MM.1S (cell line): ENCODE measurements around the gene DECR2.

Experiments
- DNase-seq: peaks from one replicate; pipeline ENCODE4 v3.0.0-alpha.2; 2015
- H2AFZ ChIP-seq: fragments of 300-600 bp; sonication (generic); 2 replicates; pipeline ENCODE4 v1.6.0; 2016; ENCODE audit warnings: antibody characterized with exemption, low read length
- H3F3A ChIP-seq: fragments of 300-600 bp; sonication (generic); 2 replicates; pipeline ENCODE4 v1.6.1; 2016; ENCODE audit warnings: mild to moderate bottlenecking, antibody characterized with exemption, low read length, moderate library complexity, mixed read lengths; ENCODE audit not compliant: insufficient read depth
- H3K27ac ChIP-seq: fragments of 300-600 bp; sonication (generic); 2 replicates; pipeline ENCODE4 v1.5.1; 2016; ENCODE audit warnings: mild to moderate bottlenecking, low read length
- H3K27me3 ChIP-seq: fragments of 300-600 bp; sonication (generic); replicated peaks from 2 replicates; pipeline ENCODE4 v1.6.0; 2016; ENCODE audit warnings: low read length; ENCODE audit not compliant: insufficient read depth
- H3K36me3 ChIP-seq: fragments of 300-600 bp; sonication (generic); replicated peaks from 2 replicates; pipeline ENCODE4 v1.6.1; 2016; ENCODE audit warnings: mild to moderate bottlenecking, low read length, mixed read lengths; ENCODE audit not compliant: insufficient read depth
- H3K4me1 ChIP-seq: fragments of 300-600 bp; sonication (generic); 2 replicates; pipeline ENCODE4 v1.6.1; 2016; ENCODE audit warnings: low read length, mixed read lengths
- H3K4me2 ChIP-seq: fragments of 300-600 bp; sonication (generic); 2 replicates; pipeline ENCODE4 v1.6.0; 2016; ENCODE audit warnings: low read depth, low read length
- H3K4me3 ChIP-seq: fragments of 300-600 bp; sonication (generic); 2 replicates; pipeline ENCODE4 v1.5.1; 2016; ENCODE audit warnings: low read length, mixed read lengths
- H3K79me2 ChIP-seq: fragments of 300-600 bp; sonication (generic); 2 replicates; pipeline ENCODE4 v1.6.1; 2016; ENCODE audit warnings: mixed run types, low read length, mixed read lengths
- H3K9ac ChIP-seq: fragments of 300-600 bp; sonication (generic); 2 replicates; pipeline ENCODE4 v1.6.1; 2016; ENCODE audit warnings: low read length, mixed read lengths
- H3K9me2 ChIP-seq: fragments of 300-600 bp; sonication (generic); replicated peaks from 2 replicates; pipeline ENCODE4 v1.6.1; 2016; ENCODE audit warnings: mild to moderate bottlenecking, low read length, mixed read lengths; ENCODE audit not compliant: insufficient read depth
- H3K9me3 ChIP-seq: fragments of 300-600 bp; sonication (generic); replicated peaks from 2 replicates; pipeline ENCODE4 v1.6.1; 2016; ENCODE audit warnings: mild to moderate bottlenecking, low read length, mixed read lengths; ENCODE audit not compliant: insufficient read depth
- H4K20me1 ChIP-seq: fragments of 300-600 bp; sonication (generic); 2 replicates; pipeline ENCODE4 v1.6.1; 2016; ENCODE audit warnings: mild to moderate bottlenecking, low read length, moderate library complexity, mixed read lengths; ENCODE audit not compliant: insufficient read depth
- CTCF ChIP-seq: fragments of 300-600 bp; sonication (generic); IDR thresholded peaks from 2 replicates; pipeline ENCODE4 v1.5.1; 2016; ENCODE audit warnings: antibody characterized with exemption, low read length, mixed read lengths
- EZH2 ChIP-seq: fragments of 300-600 bp; sonication (generic); optimal IDR thresholded peaks from 2 replicates; pipeline ENCODE3; 2017; ENCODE audit warnings: low read depth, mild to moderate bottlenecking, antibody characterized with exemption, low read length, mixed read lengths
- EZH2phosphoT487 ChIP-seq: fragments of 300-600 bp; sonication (generic); IDR thresholded peaks from 2 replicates; pipeline ENCODE4 v1.6.1; 2018; ENCODE audit warnings: antibody characterized with exemption, low read length

Gene DECR2

DNA sequence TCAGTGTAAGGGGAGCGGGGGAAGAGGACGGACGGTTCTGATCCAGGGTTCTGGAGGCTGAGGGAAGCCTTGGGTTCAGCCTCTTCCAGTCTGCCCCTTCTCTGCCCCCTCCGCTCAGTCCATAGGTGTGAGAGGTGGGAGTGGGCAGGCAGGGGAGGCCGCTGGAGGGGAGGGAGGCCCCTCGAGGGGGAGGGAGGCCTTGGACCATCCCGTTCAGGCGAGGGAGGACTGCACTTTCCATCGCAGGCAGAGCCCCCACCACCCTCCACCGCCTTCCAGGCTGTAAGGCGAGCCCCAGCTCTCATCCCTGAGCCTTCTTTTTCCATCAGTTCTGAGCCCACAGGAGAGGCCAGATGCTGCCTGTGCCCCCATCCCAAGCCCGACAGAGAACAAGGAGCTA lies 44.9 kb upstream of the DECR2 start:
- H3K79me2 ChIP-seq, result peaks cover 3% of the 10 kb centered on the region
- H3K9ac ChIP-seq, result no peak overlapping the region
- no peaks in the 10 kb centered on the region for H3K9me2 ChIP-seq
- TF ChIP-seq EZH2phosphoT487, result no peak
- TF ChIP-seq EZH2, result no peak
- no peak for TF ChIP-seq CTCF
- H4K20me1 ChIP-seq, result no peaks in the 10 kb centered on the region
- no peak overlapping the region for H3K4me3 ChIP-seq
- H3F3A ChIP-seq, result no peaks in the 10 kb centered on the region
- no peak overlapping the region for H2AFZ ChIP-seq
- no peak overlapping the region for H3K4me2 ChIP-seq
- no peak overlapping the region for H3K27ac ChIP-seq
- peaks cover 12% of the 10 kb centered on the region for H3K27me3 ChIP-seq
- no peaks in the 10 kb centered on the region for H3K4me1 ChIP-seq
- H3K9me3 ChIP-seq, result no peaks in the 10 kb centered on the region
- no peaks in the 10 kb centered on the region for H3K36me3 ChIP-seq
- no peak for DNase-seq

- Histone ChIP-seq H3K27me3 (peaks cover 15% of the 10 kb centered on the region), H3K9ac (no peak overlapping the region), H3K4me2 (no peak overlapping the region), H3K4me3 (no peak overlapping the region), H3K79me2 (no peaks in the 10 kb centered on the region), H3K9me3 (no peaks in the 10 kb centered on the region), H3K9me2 (no peaks in the 10 kb centered on the region), H3F3A (no peaks in the 10 kb centered on the region), H2AFZ (no peak overlapping the region), H4K20me1 (no peaks in the 10 kb centered on the region), H3K4me1 (no peaks in the 10 kb centered on the region), H3K36me3 (no peaks in the 10 kb centered on the region), H3K27ac (no peak overlapping the region)
- DNase-seq, result no peak
- TF ChIP-seq CTCF (no peak), EZH2 (no peak), EZH2phosphoT487 (no peak)
Observed at GRCh38 chr16:359067-359763, 42.5 kb upstream of the DECR2 start.

GRCh38 chr16:359871-360697 lies 41.6 kb upstream of the DECR2 start:
- Histone ChIP-seq H3K79me2 (no peaks in the 10 kb centered on the region), H3K4me1 (no peaks in the 10 kb centered on the region), H3K4me2 (no peak overlapping the region), H3K9me3 (no peaks in the 10 kb centered on the region), H3K9me2 (no peaks in the 10 kb centered on the region), H3F3A (no peaks in the 10 kb centered on the region), H2AFZ (no peak overlapping the region), H4K20me1 (no peaks in the 10 kb centered on the region), H3K9ac (no peak overlapping the region), H3K4me3 (no peak overlapping the region), H3K27ac (no peak overlapping the region), H3K27me3 (peaks cover 15% of the 10 kb centered on the region), H3K36me3 (no peaks in the 10 kb centered on the region)
- no peak for DNase-seq
- no peak for TF ChIP-seq EZH2phosphoT487
- TF ChIP-seq CTCF, result no peak
- TF ChIP-seq EZH2, result no peak
